Prostate gland (tissue), 2 donors: ENCODE data around the gene CEP112. TPM values are rescaled to one million over a fixed set of nuclear protein-coding genes. Genes with fewer than 3 reads are reported as not detected.

ENCODE experiments used
- DNase-seq: peaks from one replicate; pipeline ENCODE4 v3.0.0-alpha.2; 2019; ENCODE audit warnings: low spot score
- H3K27ac ChIP-seq, 2 donors: fragments of 200-600 bp; sonication (generic); 2 replicates each; pipeline ENCODE4 v1.5.1; 2017 to 2019
- H3K27me3 ChIP-seq: fragments of 200-600 bp; sonication (generic); replicated peaks from 2 replicates; pipeline ENCODE4 v1.5.1; 2019; ENCODE audit not compliant: insufficient read depth
- H3K36me3 ChIP-seq, 2 donors: fragments of 200-600 bp; sonication (generic); 1 replicate in 1 of 2; 2 replicates in 1 of 2; pipeline versions ENCODE4 v1.5.1 to v1.8.1; 2017 to 2019
- H3K4me1 ChIP-seq: fragments of 200-600 bp; sonication (generic); replicated peaks from 2 replicates; pipeline ENCODE4 v1.5.1; 2019
- H3K4me3 ChIP-seq, 2 donors: fragments of 200-600 bp; sonication (generic); 2 replicates each; pipeline ENCODE4 v1.5.1; 2017 to 2019
- H3K9me3 ChIP-seq: fragments of 200-600 bp; sonication (generic); 2 replicates; pipeline ENCODE4 v1.5.1; 2017
- POLR2A ChIP-seq: fragments of 450-650 bp; IDR thresholded peaks from one replicate; pipeline ENCODE4 v1.6.1; 2016; ENCODE audit warnings: antibody characterized with exemption, mild to moderate bottlenecking
- POLR2AphosphoS5 ChIP-seq: sonication (generic); formaldehyde crosslinking; IDR thresholded peaks from one replicate; pipeline ENCODE4 v1.6.1; 2017; ENCODE audit warnings: antibody characterized with exemption
- WGBS: methylation state at CpG from one replicate; pipeline ENCODE4 v1.1.5; 2018; 5-methylcytosine and 5-hydroxymethylcytosine counted together
- intact Hi-C: fragments of 100-400 bp; cut with DNase I; formaldehyde crosslinking; loops from one replicate; pipeline ENCODE4 v1.14.2; 2022
- total RNA-seq, 2 donors: library from RNA; depleted of rRNA; stranded (reverse); fragments of >200 nt; gene quantifications; one replicate each; pipeline ENCODE4 v1.1.0, GENCODE V29; 2016
- TF ChIP-seq, protein P1 (sequence below), 4 experiments: fragments of 200-600 bp in 2 of 4; fragments of 450-650 bp in 2 of 4; sonication (generic) in 2 of 4; IDR thresholded peaks; 1 replicate in 3 of 4; 2 replicates in 1 of 4; pipeline ENCODE4 v1.5.1; 2016 to 2019; ENCODE audit warnings: antibody characterized with exemption in 4 of 4, mild to moderate bottlenecking in 2 of 4, moderate library complexity in 2 of 4

The CEP112 gene
- total RNA-seq, 2 donors from 2014 or later, result 2.3 to 22.8 TPM

DNA sequence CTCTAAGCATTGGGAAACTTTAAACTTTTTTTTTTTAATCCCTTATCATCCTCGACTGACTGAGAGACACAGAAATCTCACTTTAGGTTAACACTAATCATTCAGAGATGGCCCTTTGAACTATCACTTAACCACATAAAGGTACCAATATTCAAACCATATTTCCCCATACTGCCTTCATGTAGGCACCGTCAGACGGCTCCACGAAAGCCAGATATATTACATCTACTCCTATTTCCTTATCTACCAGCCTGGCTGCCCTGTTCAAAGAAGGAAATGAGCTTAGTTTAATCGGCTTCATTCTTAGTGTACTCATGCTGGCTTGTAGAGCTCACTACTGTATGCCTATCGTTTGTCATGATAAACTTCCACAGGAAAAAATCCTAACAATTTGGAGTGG lies 270.9 kb downstream of the CEP112 start:
- WGBS, result 79% methylated on average over 6 of the region's 6 CpGs
- H3K36me3 ChIP-seq, result no peaks in the 10 kb centered on the region
- H3K27ac ChIP-seq, result no peak overlapping the region
- no peak for DNase-seq
- no peak for TF ChIP-seq POLR2AphosphoS5
- H3K27me3 ChIP-seq, result no peaks in the 10 kb centered on the region
- no peaks in the 10 kb centered on the region for H3K4me1 ChIP-seq
- H3K4me3 ChIP-seq, result no peak overlapping the region
- H3K9me3 ChIP-seq, result no peaks in the 10 kb centered on the region
- intact Hi-C loops, result no loop called here

DNA sequence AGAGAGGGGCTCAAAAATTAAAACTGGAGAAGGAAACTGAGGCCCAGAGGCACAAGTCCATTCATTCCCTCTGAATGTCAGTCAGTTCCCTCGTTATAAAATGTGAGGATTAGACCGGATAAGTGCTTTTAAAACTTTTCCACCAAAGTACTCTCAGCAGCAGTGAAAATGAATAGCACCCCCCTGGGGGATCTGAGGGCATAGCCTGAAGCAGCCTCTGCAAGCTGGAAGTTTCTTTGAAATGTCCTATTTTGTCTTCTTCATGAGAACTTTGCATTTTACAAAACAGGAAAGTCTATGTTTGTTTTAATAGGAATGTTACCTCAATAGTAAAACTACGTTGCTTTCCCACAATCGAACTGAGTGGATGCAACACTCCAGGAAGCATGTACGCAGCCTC lies 273.0 kb downstream of the CEP112 start:
- Histone ChIP-seq H3K36me3 (no peaks in the 10 kb centered on the region), H3K4me1 (no peaks in the 10 kb centered on the region), H3K27me3 (no peaks in the 10 kb centered on the region), H3K9me3 (no peaks in the 10 kb centered on the region), H3K27ac (no peak overlapping the region), H3K4me3 (no peak overlapping the region)
- intact Hi-C loops, result no loop called here
- 30% methylated on average over 5 of the region's 5 CpGs for WGBS
- TF ChIP-seq, protein P1, sequence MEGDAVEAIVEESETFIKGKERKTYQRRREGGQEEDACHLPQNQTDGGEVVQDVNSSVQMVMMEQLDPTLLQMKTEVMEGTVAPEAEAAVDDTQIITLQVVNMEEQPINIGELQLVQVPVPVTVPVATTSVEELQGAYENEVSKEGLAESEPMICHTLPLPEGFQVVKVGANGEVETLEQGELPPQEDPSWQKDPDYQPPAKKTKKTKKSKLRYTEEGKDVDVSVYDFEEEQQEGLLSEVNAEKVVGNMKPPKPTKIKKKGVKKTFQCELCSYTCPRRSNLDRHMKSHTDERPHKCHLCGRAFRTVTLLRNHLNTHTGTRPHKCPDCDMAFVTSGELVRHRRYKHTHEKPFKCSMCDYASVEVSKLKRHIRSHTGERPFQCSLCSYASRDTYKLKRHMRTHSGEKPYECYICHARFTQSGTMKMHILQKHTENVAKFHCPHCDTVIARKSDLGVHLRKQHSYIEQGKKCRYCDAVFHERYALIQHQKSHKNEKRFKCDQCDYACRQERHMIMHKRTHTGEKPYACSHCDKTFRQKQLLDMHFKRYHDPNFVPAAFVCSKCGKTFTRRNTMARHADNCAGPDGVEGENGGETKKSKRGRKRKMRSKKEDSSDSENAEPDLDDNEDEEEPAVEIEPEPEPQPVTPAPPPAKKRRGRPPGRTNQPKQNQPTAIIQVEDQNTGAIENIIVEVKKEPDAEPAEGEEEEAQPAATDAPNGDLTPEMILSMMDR (IDR thresholded peaks at IDR 0.05), result no peak
- TF ChIP-seq POLR2AphosphoS5 (no peak), POLR2A (no peak)
- no peak for DNase-seq

DNA sequence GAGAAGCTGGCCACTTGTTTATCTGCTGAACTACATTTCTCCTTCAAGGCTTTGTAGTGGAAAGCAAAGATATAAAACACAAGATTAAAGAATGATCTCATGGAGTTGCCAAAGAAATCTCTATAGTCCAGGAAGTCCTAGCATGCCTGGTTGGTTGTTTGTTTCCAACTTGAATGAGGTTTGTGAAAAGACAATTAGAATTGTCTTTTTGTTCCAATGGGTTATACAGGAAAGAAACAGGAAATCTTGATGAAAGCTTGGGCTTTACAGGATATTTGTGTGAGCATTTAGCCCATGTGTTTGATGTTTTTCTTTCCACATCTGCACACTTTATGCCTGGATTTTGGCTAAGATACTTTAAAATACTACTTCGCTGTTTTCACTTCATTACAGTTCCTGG lies 273.4 kb downstream of the CEP112 start:
- H3K27me3 ChIP-seq, result no peaks in the 10 kb centered on the region
- intact Hi-C loops, result no loop called here
- no peaks in the 10 kb centered on the region for H3K4me1 ChIP-seq
- no peak overlapping the region for H3K27ac ChIP-seq
- no peaks in the 10 kb centered on the region for H3K9me3 ChIP-seq
- H3K4me3 ChIP-seq, result no peak overlapping the region
- 26% methylated on average over 1 of the region's 1 CpG for WGBS
- DNase-seq, result no peak
- TF ChIP-seq POLR2AphosphoS5 (no peak), POLR2A (no peak)
- TF ChIP-seq, protein P1 (IDR thresholded peaks at IDR 0.05), result no peak
- H3K36me3 ChIP-seq, result no peaks in the 10 kb centered on the region

DNA sequence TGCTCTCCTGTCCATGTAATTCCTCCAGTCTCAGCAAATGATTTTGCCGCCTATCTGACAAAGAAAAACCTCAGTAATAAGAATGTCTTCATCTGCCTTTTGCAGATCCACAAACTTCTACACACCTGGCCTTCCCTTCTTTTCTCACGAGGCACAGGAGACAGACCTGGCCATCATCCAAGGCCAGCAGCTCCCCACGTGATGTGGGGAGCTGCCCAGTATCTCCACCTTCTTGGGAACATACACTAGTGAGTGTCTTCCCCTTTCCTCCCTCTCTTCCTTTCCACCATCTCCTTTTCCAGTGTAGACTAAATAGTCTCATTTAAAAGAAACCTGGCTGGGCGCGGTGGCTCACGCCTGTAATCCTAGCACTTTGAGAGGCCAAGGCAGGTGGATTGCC lies 274.4 kb downstream of the CEP112 start:
- Histone ChIP-seq H3K27me3 (no peaks in the 10 kb centered on the region), H3K27ac (no peak overlapping the region), H3K4me1 (no peaks in the 10 kb centered on the region), H3K9me3 (no peaks in the 10 kb centered on the region), H3K36me3 (no peaks in the 10 kb centered on the region), H3K4me3 (no peak overlapping the region)
- TF ChIP-seq POLR2AphosphoS5, result no peak
- TF ChIP-seq, protein P1 (IDR thresholded peaks at IDR 0.05), result no peak
- TF ChIP-seq POLR2A, result no peak
- intact Hi-C loops, result no loop called here
- no peak for DNase-seq
- 82% methylated on average over 6 of the region's 6 CpGs for WGBS

DNA sequence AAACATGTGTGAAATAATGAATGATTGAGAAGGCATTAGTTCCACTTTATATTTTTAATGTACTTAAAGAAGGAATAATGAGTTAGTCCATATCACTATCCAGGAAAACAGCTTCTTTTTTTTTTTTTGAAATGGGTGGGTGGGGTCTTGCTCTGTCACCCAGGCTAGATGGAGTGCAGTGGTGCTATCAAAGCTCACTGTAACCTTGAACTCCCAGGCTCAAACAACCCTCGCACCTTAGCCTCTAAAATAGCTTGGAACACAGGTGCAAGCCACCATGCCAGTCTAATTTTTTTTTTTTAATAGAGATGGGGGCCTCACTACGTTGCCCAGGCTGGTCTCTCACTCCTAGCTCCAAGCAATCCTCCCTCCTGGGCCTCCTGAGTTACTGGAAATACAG lies 275.5 kb downstream of the CEP112 start:
- 100% methylated on average over 2 of the region's 2 CpGs for WGBS
- no peaks in the 10 kb centered on the region for H3K9me3 ChIP-seq
- intact Hi-C loops, result no loop called here
- H3K27ac ChIP-seq, result no peak overlapping the region
- H3K27me3 ChIP-seq, result no peaks in the 10 kb centered on the region
- TF ChIP-seq POLR2AphosphoS5 (no peak), POLR2A (no peak)
- TF ChIP-seq, protein P1 (IDR thresholded peaks at IDR 0.05), result no peak
- H3K4me1 ChIP-seq, result no peaks in the 10 kb centered on the region
- H3K4me3 ChIP-seq, result no peak overlapping the region
- no peaks in the 10 kb centered on the region for H3K36me3 ChIP-seq
- DNase-seq, result no peak
